ENCODE measurements around the gene POU2F3.
A peak's percentile ranks its signal among the peaks of the same experiment; 100 is the strongest.

Gene POU2F3

GRCh38 chr11:120324932-120325810, 85.2 kb downstream of the POU2F3 start, which contains the start of gene TLCD5 (continued):
- TF ChIP-seq ZFP3 (tag by site-specific recombination; IDR thresholded peaks at IDR 0.05; ENCODE audit: low read depth) (no peak), TRIM28 (IDR thresholded peaks at IDR 0.05; ENCODE audit: borderline replicate concordance, low read length) (0 out of 2 replicates have a peak, but pooled peaks have one; percentile 47), ZNF623 (tag by site-specific recombination; IDR thresholded peaks at IDR 0.05) (no peak), ELK4 (IDR thresholded peaks at IDR 0.05; ENCODE audit: borderline replicate concordance, low read depth, low read length) (no peak; the same call in 1 of the 2 replicates), ZNF747 (tag by site-specific recombination; IDR thresholded peaks at IDR 0.05) (no peak), ZBTB17 (tag by site-specific recombination; IDR thresholded peaks at IDR 0.05) (peak; percentile 93), IKZF3 (tag by site-specific recombination; IDR thresholded peaks at IDR 0.05) (peak; percentile 63; the same call in 1 of the 2 replicates), ZNF394 (tag by site-specific recombination; IDR thresholded peaks at IDR 0.05; ENCODE audit: borderline replicate concordance) (no peak), ZXDB (tag by site-specific recombination; IDR thresholded peaks at IDR 0.05) (no peak), ZNF26 (tag by site-specific recombination; IDR thresholded peaks at IDR 0.05) (no peak), ZNF518A (tag by site-specific recombination; conservative IDR thresholded peaks at IDR 0.05; ENCODE audit: low read depth) (no peak), ZNF280C (tag by site-specific recombination; IDR thresholded peaks at IDR 0.05) (no peak), ZBTB26 (tag by site-specific recombination; optimal IDR thresholded peaks at IDR 0.05) (peak; percentile 82), ZNF350 (tag by site-specific recombination; IDR thresholded peaks at IDR 0.05) (no peak), ZBTB20 (tag by site-specific recombination; IDR thresholded peaks at IDR 0.05) (peak; percentile 81), ZNF629 (tag by site-specific recombination; IDR thresholded peaks at IDR 0.05) (peak; percentile 63; the same call in 1 of the 2 replicates), ZNF121 (tag by site-specific recombination; IDR thresholded peaks at IDR 0.05) (no peak), SP3 (tag by site-specific recombination; IDR thresholded peaks at IDR 0.05) (peak; percentile 41; the same call in 1 of the 2 replicates), ZNF510 (tag by site-specific recombination; IDR thresholded peaks at IDR 0.05; ENCODE audit: insufficient replicate concordance) (no peak), ZNF529 (tag by site-specific recombination; IDR thresholded peaks at IDR 0.05; ENCODE audit: insufficient replicate concordance) (no peak)
- TF ChIP-seq, protein P1, sequence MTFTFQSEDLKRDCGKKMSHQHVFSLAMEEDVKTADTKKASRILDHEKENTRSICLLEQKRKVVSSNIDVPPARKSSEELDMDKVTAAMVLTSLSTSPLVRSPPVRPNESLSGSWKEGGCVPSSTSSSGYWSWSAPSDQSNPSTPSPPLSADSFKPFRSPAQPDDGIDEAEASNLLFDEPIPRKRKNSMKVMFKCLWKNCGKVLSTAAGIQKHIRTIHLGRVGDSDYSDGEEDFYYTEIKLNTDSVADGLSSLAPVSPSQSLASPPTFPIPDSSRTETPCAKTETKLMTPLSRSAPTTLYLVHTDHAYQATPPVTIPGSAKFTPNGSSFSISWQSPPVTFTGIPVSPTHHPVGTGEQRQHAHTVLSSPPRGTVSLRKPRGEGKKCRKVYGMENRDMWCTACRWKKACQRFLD (tag by site-specific recombination; IDR thresholded peaks at IDR 0.05) = no peak
- TF ChIP-seq, protein P2, sequence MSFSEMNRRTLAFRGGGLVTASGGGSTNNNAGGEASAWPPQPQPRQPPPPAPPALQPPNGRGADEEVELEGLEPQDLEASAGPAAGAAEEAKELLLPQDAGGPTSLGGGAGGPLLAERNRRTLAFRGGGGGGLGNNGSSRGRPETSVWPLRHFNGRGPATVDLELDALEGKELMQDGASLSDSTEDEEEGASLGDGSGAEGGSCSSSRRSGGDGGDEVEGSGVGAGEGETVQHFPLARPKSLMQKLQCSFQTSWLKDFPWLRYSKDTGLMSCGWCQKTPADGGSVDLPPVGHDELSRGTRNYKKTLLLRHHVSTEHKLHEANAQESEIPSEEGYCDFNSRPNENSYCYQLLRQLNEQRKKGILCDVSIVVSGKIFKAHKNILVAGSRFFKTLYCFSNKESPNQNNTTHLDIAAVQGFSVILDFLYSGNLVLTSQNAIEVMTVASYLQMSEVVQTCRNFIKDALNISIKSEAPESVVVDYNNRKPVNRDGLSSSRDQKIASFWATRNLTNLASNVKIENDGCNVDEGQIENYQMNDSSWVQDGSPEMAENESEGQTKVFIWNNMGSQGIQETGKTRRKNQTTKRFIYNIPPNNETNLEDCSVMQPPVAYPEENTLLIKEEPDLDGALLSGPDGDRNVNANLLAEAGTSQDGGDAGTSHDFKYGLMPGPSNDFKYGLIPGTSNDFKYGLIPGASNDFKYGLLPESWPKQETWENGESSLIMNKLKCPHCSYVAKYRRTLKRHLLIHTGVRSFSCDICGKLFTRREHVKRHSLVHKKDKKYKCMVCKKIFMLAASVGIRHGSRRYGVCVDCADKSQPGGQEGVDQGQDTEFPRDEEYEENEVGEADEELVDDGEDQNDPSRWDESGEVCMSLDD (tag by site-specific recombination; IDR thresholded peaks at IDR 0.05) = no peak
